KBM-7 (cell line): ENCODE data around the gene S100A9.
"Not testable (repeated sequence)": the region's sequence is repeated elsewhere in the genome, so short reads cannot be mapped to it uniquely, and the experiment has no call there.

Source experiments
- DNase-seq: peaks from one replicate; pipeline ENCODE4 v3.0.0-alpha.2; 2015
- in situ Hi-C: fragments of 300-500 bp; cut with MboI; formaldehyde crosslinking; loops from 2 replicates; pipeline ENCODE4 v1.14.3; 2020; ENCODE audit warnings: low sequenced_read_pairs, low pct_unique_long_range_greater_than_20kb, mixed read lengths

The S100A9 gene

GRCh38 chr1:153357853-153358690, at the start of gene S100A9:
TSS of gene S100A9 (plus strand) at chr1:153357854. CDS start at chr1:153358284, 430 bp downstream.
- no peak for DNase-seq
- in situ Hi-C loops, result no loop called here

GRCh38 chr1:153308540-153308939, 49.1 kb upstream of the S100A9 start:
- in situ Hi-C loops, result no loop called here
- DNase-seq, result no peak

GRCh38 chr1:153309441-153309840, 48.2 kb upstream of the S100A9 start:
- no peak for DNase-seq
- in situ Hi-C loops, result no loop called here

- DNase-seq, result no peak
- in situ Hi-C loops, result no loop called here
Observed at GRCh38 chr1:153310526-153310925, 47.1 kb upstream of the S100A9 start.

- in situ Hi-C loops, result no loop called here
- no peak for DNase-seq
Observed at GRCh38 chr1:153312570-153313186, 45.0 kb upstream of the S100A9 start, which contains the start of gene PGLYRP3. TSS of gene PGLYRP3 (minus strand) at chr1:153312952. CDS start at chr1:153310665, 2,287 bp downstream.

GRCh38 chr1:153313288-153313687, 44.4 kb upstream of the S100A9 start:
- in situ Hi-C loops, result no loop called here
- no peak for DNase-seq

GRCh38 chr1:153314388-153314787, 43.3 kb upstream of the S100A9 start:
- DNase-seq, in situ Hi-C loops: not testable (repeated sequence)

GRCh38 chr1:153316013-153316412, 41.6 kb upstream of the S100A9 start:
- in situ Hi-C loops, DNase-seq: not testable (repeated sequence)

GRCh38 chr1:153318145-153318544, 39.5 kb upstream of the S100A9 start:
- DNase-seq, in situ Hi-C loops: not testable (repeated sequence)

GRCh38 chr1:153322568-153322967, 35.1 kb upstream of the S100A9 start:
- no peak for DNase-seq
- in situ Hi-C loops, result no loop called here

- in situ Hi-C loops, result no loop called here
- DNase-seq, result no peak
Observed at GRCh38 chr1:153324912-153325311, 32.7 kb upstream of the S100A9 start.

- no peak for DNase-seq
- in situ Hi-C loops, result no loop called here
Observed at GRCh38 chr1:153333902-153334301, 23.8 kb upstream of the S100A9 start.

- no peak for DNase-seq
- in situ Hi-C loops, result no loop called here
Observed at GRCh38 chr1:153336650-153337049, 21.0 kb upstream of the S100A9 start.

- in situ Hi-C loops, result no loop called here
Observed at GRCh38 chr1:153337980-153338853, 19.4 kb upstream of the S100A9 start.

GRCh38 chr1:153339802-153340201, 17.9 kb upstream of the S100A9 start:
- no peak for DNase-seq
- in situ Hi-C loops, result no loop called here

More at GRCh38 chr1:153337980-153338853, 19.4 kb upstream of the S100A9 start:
- DNase-seq, result no peak

- DNase-seq, result no peak
- in situ Hi-C loops, result no loop called here
Observed at GRCh38 chr1:153340356-153340755, 17.3 kb upstream of the S100A9 start.

GRCh38 chr1:153341431-153341934, 16.2 kb upstream of the S100A9 start:
- no peak for DNase-seq
- in situ Hi-C loops, result no loop called here

- no peak for DNase-seq
- in situ Hi-C loops, result no loop called here
Observed at GRCh38 chr1:153342178-153342577, 15.5 kb upstream of the S100A9 start.

- no peak for DNase-seq
- in situ Hi-C loops, result no loop called here
Observed at GRCh38 chr1:153343040-153343681, 14.5 kb upstream of the S100A9 start.
